Kidney capillary endothelial cell (primary cell): Measurements from ENCODE around the gene GLYR1.

Experiments used
- DNase-seq: peaks from one replicate; pipeline ENCODE4 v3.0.0-alpha.2; 2018; ENCODE audit warnings: low spot score

Gene GLYR1

GRCh38 chr16:4880006-4880580 lies 33.0 kb upstream of the GLYR1 start:
- no peak for DNase-seq

GRCh38 chr16:4879049-4879448 lies 32.0 kb upstream of the GLYR1 start:
- DNase-seq, result no peak

- DNase-seq, result no peak
Observed at GRCh38 chr16:4877380-4877685, 30.2 kb upstream of the GLYR1 start.

- DNase-seq, result no peak
Observed at GRCh38 chr16:4876646-4877379, 29.7 kb upstream of the GLYR1 start.

GRCh38 chr16:4874666-4875065 lies 27.6 kb upstream of the GLYR1 start:
- no peak for DNase-seq

GRCh38 chr16:4873091-4873490 lies 26.0 kb upstream of the GLYR1 start:
- DNase-seq, result no peak

GRCh38 chr16:4871071-4871470 lies 24.0 kb upstream of the GLYR1 start:
- DNase-seq, result no peak

GRCh38 chr16:4870138-4870671 lies 23.1 kb upstream of the GLYR1 start:
- DNase-seq, result no peak

GRCh38 chr16:4869147-4869805 lies 22.2 kb upstream of the GLYR1 start:
- DNase-seq, result no peak

GRCh38 chr16:4868535-4868934 lies 21.4 kb upstream of the GLYR1 start:
- no peak for DNase-seq

GRCh38 chr16:4868026-4868425 lies 20.9 kb upstream of the GLYR1 start:
- DNase-seq, result no peak

GRCh38 chr16:4866586-4866985 lies 19.5 kb upstream of the GLYR1 start:
- DNase-seq, result no peak

- DNase-seq, result no peak
Observed at GRCh38 chr16:4865231-4865860, 18.3 kb upstream of the GLYR1 start.

- no peak for DNase-seq
Observed at GRCh38 chr16:4864728-4865127, 17.6 kb upstream of the GLYR1 start.

- DNase-seq, result no peak
Observed at GRCh38 chr16:4862639-4863038, 15.6 kb upstream of the GLYR1 start.

GRCh38 chr16:4860727-4861342 lies 13.7 kb upstream of the GLYR1 start:
- no peak for DNase-seq

GRCh38 chr16:4859900-4860255 lies 12.8 kb upstream of the GLYR1 start:
- peak; percentile 81 for DNase-seq

GRCh38 chr16:4859190-4859899 lies 12.3 kb upstream of the GLYR1 start:
- DNase-seq, result peak; percentile 75

- DNase-seq, result no peak
Observed at GRCh38 chr16:4855804-4856203, 8.7 kb upstream of the GLYR1 start.

GRCh38 chr16:4855371-4855770 lies 8.3 kb upstream of the GLYR1 start:
- DNase-seq, result no peak

- peak; percentile 81 for DNase-seq
Observed at GRCh38 chr16:4852221-4852872, 5.3 kb upstream of the GLYR1 start.
